K562 (cell line): Measurements from ENCODE around the gene UGT2B11. TPM values are rescaled to one million over a fixed set of nuclear protein-coding genes. Genes with fewer than 3 reads are reported as not detected.

Experiments
- CBFA2T2 ChIP-seq: fragments of 450-650 bp; conservative IDR thresholded peaks from 2 replicates; pipeline ENCODE4 v1.6.1; 2017; ENCODE audit warnings: mild to moderate bottlenecking
- CBFA2T3 ChIP-seq: fragments of 450-650 bp; IDR thresholded peaks from 2 replicates; pipeline ENCODE4 v1.6.1; 2017
- CBX8 ChIP-seq: fragments of 200-600 bp; sonication (generic); IDR thresholded peaks from 2 replicates; pipeline ENCODE4 v1.6.1; 2012; ENCODE audit warnings: borderline replicate concordance, mixed run types, low read depth, mild to moderate bottlenecking, moderate library complexity, mixed read lengths, low read length, control low read depth, inconsistent platforms; ENCODE audit not compliant: poor library complexity, severe bottlenecking; ENCODE audit errors: extremely low read depth
- FOXJ3 ChIP-seq: sonication (generic); formaldehyde crosslinking; IDR thresholded peaks from 2 replicates; pipeline ENCODE4 v1.4.0; 2020; ENCODE audit warnings: mild to moderate bottlenecking, missing genetic modification reagents
- FOXK1 ChIP-seq: sonication (generic); formaldehyde crosslinking; IDR thresholded peaks from 2 replicates; pipeline ENCODE4 v1.8.0; 2022; ENCODE audit warnings: missing genetic modification reagents, mild to moderate bottlenecking, borderline replicate concordance
- HNRNPUL1 ChIP-seq: fragments of 200-400 bp; formaldehyde crosslinking; IDR thresholded peaks from 2 replicates; pipeline ENCODE4 v1.6.1; 2017; ENCODE audit warnings: low read length
- KDM5B ChIP-seq: fragments of 200-600 bp; sonication (generic); IDR thresholded peaks from 2 replicates; pipeline ENCODE4 v1.6.1; 2012; ENCODE audit warnings: low read depth, mild to moderate bottlenecking, moderate library complexity, low read length, control low read depth, inconsistent platforms; ENCODE audit not compliant: insufficient replicate concordance
- LCOR ChIP-seq: sonication (generic); formaldehyde crosslinking; IDR thresholded peaks from 2 replicates; pipeline ENCODE4 v1.8.0; 2022; ENCODE audit warnings: mild to moderate bottlenecking, missing genetic modification reagents
- MAFF ChIP-seq: IDR thresholded peaks from 2 replicates; pipeline ENCODE4 v1.6.1; 2012; ENCODE audit warnings: low read length, improper control_type of control experiment
- MCM7 ChIP-seq, 2 experiments: fragments of 450-650 bp; IDR thresholded peaks; 2 replicates each; pipeline ENCODE4 v1.6.1; 2016 to 2018
- NCOA6 ChIP-seq: fragments of 450-650 bp; IDR thresholded peaks from 2 replicates; pipeline ENCODE4 v1.6.1; 2017; ENCODE audit warnings: mild to moderate bottlenecking
- NR2C2 ChIP-seq, 2 experiments: fragments of 200-800 bp in 1 of 2; sonication (Bioruptor generic) in 1 of 2; sonication (generic) in 1 of 2; formaldehyde crosslinking in 1 of 2; IDR thresholded peaks; 2 replicates each; pipeline versions ENCODE4 v1.6.1 to v1.8.0; 2016 to 2022; ENCODE audit warnings: mild to moderate bottlenecking in 1 of 2, missing compliant biosample characterization in 1 of 2, missing genetic modification characterization in 1 of 2, missing genetic modification reagents in 1 of 2
- PHB2 ChIP-seq: fragments of 450-650 bp; IDR thresholded peaks from 2 replicates; pipeline ENCODE4 v1.6.1; 2017; ENCODE audit warnings: low read depth
- RBM34 ChIP-seq: fragments of 200-400 bp; formaldehyde crosslinking; IDR thresholded peaks from 2 replicates; pipeline ENCODE4 v1.6.1; 2018; ENCODE audit warnings: low read length, borderline replicate concordance; ENCODE audit not compliant: insufficient read depth
- STAG1 ChIP-seq: sonication (generic); formaldehyde crosslinking; IDR thresholded peaks from 2 replicates; pipeline ENCODE4 v1.5.0; 2020; ENCODE audit warnings: missing genetic modification reagents, borderline replicate concordance
- TRIM24 ChIP-seq, 2 experiments: fragments of 450-650 bp; IDR thresholded peaks; 2 replicates each; pipeline ENCODE4 v1.6.1; 2016
- TSC22D4 ChIP-seq: fragments of 450-650 bp; IDR thresholded peaks from 2 replicates; pipeline ENCODE4 v1.6.1; 2016; ENCODE audit warnings: missing genetic modification characterization, missing biosample characterization, control low read depth
- XRCC5 ChIP-seq: fragments of 200-400 bp; formaldehyde crosslinking; IDR thresholded peaks from 2 replicates; pipeline ENCODE4 v1.6.1; 2017; ENCODE audit warnings: low read depth, mild to moderate bottlenecking, low read length
- ZC3H11A ChIP-seq: IDR thresholded peaks from 2 replicates; pipeline ENCODE4 v1.6.1; 2012; ENCODE audit warnings: low read depth, low read length, improper control_type of control experiment
- ZKSCAN8 ChIP-seq: fragments of 200-800 bp; sonication (Bioruptor generic); IDR thresholded peaks from 2 replicates; pipeline ENCODE4 v1.6.1; 2016; ENCODE audit warnings: missing genetic modification characterization, missing compliant biosample characterization
- polyA plus RNA-seq, 8 experiments: library from polyadenylated mRNA; depleted of rRNA in 4 of 8; stranded (reverse) in 5 of 8; unstranded in 3 of 8; fragments of >200 nt; fragmentation: Nextera tagmentation in 2 of 8; fragmentation: Illumina TruSeq in 1 of 8; extraction: Ambion mirVana in 2 of 8; extraction: Trizol in 1 of 8; gene quantifications; 2 replicates each; pipeline versions ENCODE4 v1.2.1 to v1.2.3, GENCODE V29; 2011 to 2014; ENCODE audit warnings: inconsistent platforms in 1 of 8, missing spikeins in 1 of 8
- total RNA-seq, 7 experiments: library from RNA; depleted of rRNA in 6 of 7; stranded (reverse); fragments of >200 nt in 6 of 7; fragmentation: Illumina TruSeq in 2 of 7; extraction: Trizol in 2 of 7; gene quantifications; 2 replicates each; pipeline versions ENCODE4 v1.2.1 to v1.2.3, GENCODE V29; 2011 to 2021; ENCODE audit warnings: low replicate concordance in 1 of 7
- TF ChIP-seq, protein P1 (sequence below): fragments of 450-650 bp; IDR thresholded peaks from 2 replicates; pipeline ENCODE4 v1.6.1; 2018; ENCODE audit not compliant: partially characterized antibody
- TF ChIP-seq, protein P2 (sequence below): fragments of 450-650 bp; IDR thresholded peaks from 2 replicates; pipeline ENCODE4 v1.6.1; 2016; ENCODE audit warnings: mild to moderate bottlenecking
- TF ChIP-seq, protein P3 (sequence below): fragments of 250-450 bp; sonication (Bioruptor Pico); IDR thresholded peaks from 2 replicates; pipeline ENCODE4 v1.5.0; 2021

Gene UGT2B11
- total and polyA plus RNA-seq, 9 of the 15 experiments (the other 6 are each of a cell fraction or from before 2014, with no cell fraction given), result 0.06 TPM; not detected in 8

DNA sequence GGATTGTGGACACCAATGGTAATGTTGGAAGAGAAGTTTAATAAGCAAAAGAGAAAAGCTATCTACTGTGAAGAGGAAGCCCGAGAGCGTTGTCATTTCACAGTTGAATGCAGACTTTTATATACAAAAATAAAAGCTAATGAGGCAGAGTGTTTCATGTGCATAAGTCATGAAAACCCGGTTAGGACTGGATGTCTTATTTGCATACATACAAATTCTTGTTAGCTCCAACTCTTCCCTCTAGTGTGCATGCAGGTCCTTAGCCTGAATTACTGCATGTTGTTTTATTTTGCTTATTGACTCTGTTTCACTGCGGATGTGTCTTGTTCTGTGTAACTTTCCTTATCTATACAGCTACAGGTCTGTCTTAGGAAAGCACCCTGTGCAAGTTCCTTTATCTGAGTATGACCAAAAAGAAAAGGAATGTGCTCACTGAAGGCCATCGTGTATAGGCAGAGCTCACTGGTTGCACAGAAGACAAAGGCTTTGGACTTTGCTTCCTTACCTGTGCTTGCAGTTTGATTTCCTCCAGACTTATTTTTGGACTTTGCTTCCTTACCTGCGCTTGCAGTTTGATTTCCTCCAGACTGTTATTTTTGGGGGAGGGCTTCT lies 25.1 kb upstream of the UGT2B11 start (continued):
- TF ChIP-seq, protein P1, sequence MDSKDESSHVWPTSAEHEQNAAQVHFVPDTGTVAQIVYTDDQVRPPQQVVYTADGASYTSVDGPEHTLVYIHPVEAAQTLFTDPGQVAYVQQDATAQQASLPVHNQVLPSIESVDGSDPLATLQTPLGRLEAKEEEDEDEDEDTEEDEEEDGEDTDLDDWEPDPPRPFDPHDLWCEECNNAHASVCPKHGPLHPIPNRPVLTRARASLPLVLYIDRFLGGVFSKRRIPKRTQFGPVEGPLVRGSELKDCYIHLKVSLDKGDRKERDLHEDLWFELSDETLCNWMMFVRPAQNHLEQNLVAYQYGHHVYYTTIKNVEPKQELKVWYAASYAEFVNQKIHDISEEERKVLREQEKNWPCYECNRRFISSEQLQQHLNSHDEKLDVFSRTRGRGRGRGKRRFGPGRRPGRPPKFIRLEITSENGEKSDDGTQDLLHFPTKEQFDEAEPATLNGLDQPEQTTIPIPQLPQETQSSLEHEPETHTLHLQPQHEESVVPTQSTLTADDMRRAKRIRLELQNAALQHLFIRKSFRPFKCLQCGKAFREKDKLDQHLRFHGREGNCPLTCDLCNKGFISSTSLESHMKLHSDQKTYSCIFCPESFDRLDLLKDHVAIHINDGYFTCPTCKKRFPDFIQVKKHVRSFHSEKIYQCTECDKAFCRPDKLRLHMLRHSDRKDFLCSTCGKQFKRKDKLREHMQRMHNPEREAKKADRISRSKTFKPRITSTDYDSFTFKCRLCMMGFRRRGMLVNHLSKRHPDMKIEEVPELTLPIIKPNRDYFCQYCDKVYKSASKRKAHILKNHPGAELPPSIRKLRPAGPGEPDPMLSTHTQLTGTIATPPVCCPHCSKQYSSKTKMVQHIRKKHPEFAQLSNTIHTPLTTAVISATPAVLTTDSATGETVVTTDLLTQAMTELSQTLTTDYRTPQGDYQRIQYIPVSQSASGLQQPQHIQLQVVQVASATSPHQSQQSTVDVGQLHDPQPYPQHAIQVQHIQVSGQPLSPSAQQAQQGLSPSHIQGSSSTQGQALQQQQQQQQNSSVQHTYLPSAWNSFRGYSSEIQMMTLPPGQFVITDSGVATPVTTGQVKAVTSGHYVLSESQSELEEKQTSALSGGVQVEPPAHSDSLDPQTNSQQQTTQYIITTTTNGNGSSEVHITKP, result no peak
- TF ChIP-seq PHB2, result no peak
- no peak for TF ChIP-seq HNRNPUL1
- TF ChIP-seq, protein P2, sequence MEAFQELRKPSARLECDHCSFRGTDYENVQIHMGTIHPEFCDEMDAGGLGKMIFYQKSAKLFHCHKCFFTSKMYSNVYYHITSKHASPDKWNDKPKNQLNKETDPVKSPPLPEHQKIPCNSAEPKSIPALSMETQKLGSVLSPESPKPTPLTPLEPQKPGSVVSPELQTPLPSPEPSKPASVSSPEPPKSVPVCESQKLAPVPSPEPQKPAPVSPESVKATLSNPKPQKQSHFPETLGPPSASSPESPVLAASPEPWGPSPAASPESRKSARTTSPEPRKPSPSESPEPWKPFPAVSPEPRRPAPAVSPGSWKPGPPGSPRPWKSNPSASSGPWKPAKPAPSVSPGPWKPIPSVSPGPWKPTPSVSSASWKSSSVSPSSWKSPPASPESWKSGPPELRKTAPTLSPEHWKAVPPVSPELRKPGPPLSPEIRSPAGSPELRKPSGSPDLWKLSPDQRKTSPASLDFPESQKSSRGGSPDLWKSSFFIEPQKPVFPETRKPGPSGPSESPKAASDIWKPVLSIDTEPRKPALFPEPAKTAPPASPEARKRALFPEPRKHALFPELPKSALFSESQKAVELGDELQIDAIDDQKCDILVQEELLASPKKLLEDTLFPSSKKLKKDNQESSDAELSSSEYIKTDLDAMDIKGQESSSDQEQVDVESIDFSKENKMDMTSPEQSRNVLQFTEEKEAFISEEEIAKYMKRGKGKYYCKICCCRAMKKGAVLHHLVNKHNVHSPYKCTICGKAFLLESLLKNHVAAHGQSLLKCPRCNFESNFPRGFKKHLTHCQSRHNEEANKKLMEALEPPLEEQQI, result peak; percentile 37; the same call in 1 of the 2 replicates
- peak; percentile 82 for TF ChIP-seq CBFA2T2
- TF ChIP-seq FOXK1 (CRISPR knock-in tag), result no peak
- no peak for TF ChIP-seq CBX8
- peak; percentile 87 for TF ChIP-seq CBFA2T3
- no peak for TF ChIP-seq MAFF
- no peak for TF ChIP-seq KDM5B
- TF ChIP-seq, protein P3, sequence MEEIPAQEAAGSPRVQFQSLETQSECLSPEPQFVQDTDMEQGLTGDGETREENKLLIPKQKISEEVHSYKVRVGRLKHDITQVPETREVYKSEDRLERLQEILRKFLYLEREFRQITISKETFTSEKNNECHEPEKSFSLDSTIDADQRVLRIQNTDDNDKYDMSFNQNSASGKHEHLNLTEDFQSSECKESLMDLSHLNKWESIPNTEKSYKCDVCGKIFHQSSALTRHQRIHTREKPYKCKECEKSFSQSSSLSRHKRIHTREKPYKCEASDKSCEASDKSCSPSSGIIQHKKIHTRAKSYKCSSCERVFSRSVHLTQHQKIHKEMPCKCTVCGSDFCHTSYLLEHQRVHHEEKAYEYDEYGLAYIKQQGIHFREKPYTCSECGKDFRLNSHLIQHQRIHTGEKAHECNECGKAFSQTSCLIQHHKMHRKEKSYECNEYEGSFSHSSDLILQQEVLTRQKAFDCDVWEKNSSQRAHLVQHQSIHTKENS, result no peak
- TF ChIP-seq TSC22D4 (tag), result no peak
- no peak for TF ChIP-seq NR2C2 (CRISPR knock-in tag; IDR thresholded peaks at IDR 0.05)
- TF ChIP-seq NR2C2 (tag; IDR thresholded peaks at IDR 0.05), result no peak
- TF ChIP-seq LCOR (CRISPR knock-in tag), result no peak
- no peak for TF ChIP-seq MCM7 (IDR thresholded peaks at IDR 0.05)
- no peak for TF ChIP-seq ZC3H11A
- TF ChIP-seq STAG1 (CRISPR knock-in tag), result no peak
- no peak for TF ChIP-seq NCOA6
- TF ChIP-seq TRIM24 (IDR thresholded peaks at IDR 0.05), result peak; percentile 28 to 75; a peak in 3 of 4 replicates
- no peak for TF ChIP-seq RBM34
- no peak for TF ChIP-seq FOXJ3
- no peak for TF ChIP-seq XRCC5
- no peak for TF ChIP-seq ZKSCAN8
